AG10803 (cell line): Measurements from ENCODE around the gene OSBPL7.

Source experiments
- DNase-seq: peaks from one replicate; pipeline ENCODE4 v3.0.0; 2010; ENCODE audit warnings: low read depth
- H3K4me3 ChIP-seq: 2 replicates; pipeline ENCODE4 v1.5.1; 2011; ENCODE audit warnings: mild to moderate bottlenecking, low read length, control low read depth
- CTCF ChIP-seq: conservative IDR thresholded peaks from 2 replicates; pipeline ENCODE4 v1.5.1; 2011; ENCODE audit warnings: mild to moderate bottlenecking, low read length, control low read depth, inconsistent platforms

Gene OSBPL7

GRCh38 chr17:47810901-47811635, 10.5 kb downstream of the OSBPL7 start:
- TF ChIP-seq CTCF, result no peak
- H3K4me3 ChIP-seq, result no peak overlapping the region
- no peak for DNase-seq

GRCh38 chr17:47810200-47810821, 11.3 kb downstream of the OSBPL7 start:
- H3K4me3 ChIP-seq, result no peak overlapping the region
- DNase-seq, result peak; percentile 87
- TF ChIP-seq CTCF, result no peak

- DNase-seq, result no peak
- no peak for TF ChIP-seq CTCF
- H3K4me3 ChIP-seq, result no peak overlapping the region
Observed at GRCh38 chr17:47808830-47809480, 12.6 kb downstream of the OSBPL7 start.

GRCh38 chr17:47808036-47808829, 13.4 kb downstream of the OSBPL7 start:
- DNase-seq, result no peak
- TF ChIP-seq CTCF, result no peak
- no peak overlapping the region for H3K4me3 ChIP-seq

- TF ChIP-seq CTCF, result no peak
- H3K4me3 ChIP-seq, result no peak overlapping the region
- no peak for DNase-seq
Observed at GRCh38 chr17:47807421-47807820, 14.2 kb downstream of the OSBPL7 start.

- no peak for TF ChIP-seq CTCF
- no peak for DNase-seq
- no peak overlapping the region for H3K4me3 ChIP-seq
Observed at GRCh38 chr17:47806913-47807255, 14.7 kb downstream of the OSBPL7 start.
